Upper lobe of right lung (tissue), 1 donor: Measurements from ENCODE around the gene IGSF21. TPM values are rescaled to one million over a fixed set of nuclear protein-coding genes. Genes with fewer than 3 reads are reported as not detected.

Source experiments
- ATAC-seq: fragments of 200-7000 bp; cut with Tn5 transposase; one replicate; pipeline ENCODE4 v1.9.1; 2020; ENCODE audit warnings: mild to moderate bottlenecking, moderate library complexity
- DNase-seq: peaks from one replicate; pipeline ENCODE4 v3.0.0-alpha.2; 2020
- H3K27ac ChIP-seq: fragments of 200-600 bp; one replicate; pipeline ENCODE4 v1.8.0; 2022
- H3K27me3 ChIP-seq: fragments of 200-600 bp; one replicate; pipeline ENCODE4 v1.8.0; 2022; ENCODE audit warnings: mild to moderate bottlenecking
- H3K36me3 ChIP-seq: fragments of 200-600 bp; one replicate; pipeline ENCODE4 v1.8.0; 2022
- H3K4me1 ChIP-seq: fragments of 200-600 bp; one replicate; pipeline ENCODE4 v1.8.0; 2022
- H3K4me3 ChIP-seq: fragments of 200-600 bp; one replicate; pipeline ENCODE4 v1.8.0; 2022; ENCODE audit warnings: mild to moderate bottlenecking
- H3K9me3 ChIP-seq: fragments of 200-600 bp; one replicate; pipeline ENCODE4 v1.8.0; 2022
- CTCF ChIP-seq: fragments of 200-600 bp; IDR thresholded peaks from one replicate; pipeline ENCODE4 v1.8.0; 2022; ENCODE audit warnings: antibody characterized with exemption
- intact Hi-C: fragments of 100-400 bp; cut with DNase I; formaldehyde crosslinking; loops from one replicate; pipeline ENCODE4 v1.11.0; 2022
- total RNA-seq: library from RNA; stranded (reverse); fragmentation: NEBNext Ultra II Directional; extraction: Animal tissue kit (Norgen Biotek cat#: 25700); gene quantifications from one replicate; pipeline ENCODE4 v1.2.1, GENCODE V29; 2021
- donor health status: DM: no; HTN: yes; CAD: no; lungs with severe emphysema.

Gene IGSF21
- total RNA-seq, 1 donor from 2014 or later = 3.2 TPM

DNA sequence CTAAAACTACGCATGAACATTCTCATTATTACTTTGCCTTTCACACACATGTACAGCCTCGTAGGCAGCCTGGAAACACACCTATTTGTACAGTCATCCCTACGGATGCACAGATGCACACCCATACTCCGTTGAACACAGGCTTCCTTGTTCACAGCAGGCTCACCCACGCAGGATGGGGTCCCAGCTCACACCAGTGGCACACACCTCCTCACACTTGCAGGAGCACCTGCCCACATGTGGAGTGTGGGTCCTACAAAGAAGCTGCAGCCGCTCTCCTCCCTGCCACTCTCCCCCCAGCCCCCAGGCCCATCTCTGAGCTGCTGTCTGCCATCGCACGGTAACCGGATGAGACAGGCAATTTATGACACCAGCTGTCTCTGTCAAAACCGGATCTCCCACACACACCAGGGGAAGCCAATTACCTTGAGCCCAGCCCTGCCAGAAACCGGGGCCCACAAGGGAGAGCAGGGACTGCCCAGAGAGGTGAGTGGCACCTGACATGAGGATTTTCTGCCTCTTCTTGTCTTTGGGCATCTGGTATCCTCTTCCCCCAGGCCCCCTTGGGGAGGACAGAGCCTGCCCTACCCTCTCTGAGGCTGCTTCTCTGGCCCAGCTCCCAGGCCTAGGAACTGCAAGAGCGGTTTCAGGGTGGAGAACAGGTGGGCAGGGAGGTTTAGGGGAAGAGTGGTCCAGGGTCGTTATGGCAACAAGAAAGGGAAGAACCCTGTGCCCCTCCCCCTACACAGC lies 175.4 kb downstream of the IGSF21 start:
- Histone ChIP-seq H3K4me3 (no peak overlapping the region), H3K27me3 (peaks cover 12% of the 10 kb centered on the region), H3K9me3 (no peaks in the 10 kb centered on the region), H3K36me3 (no peaks in the 10 kb centered on the region), H3K27ac (no peak overlapping the region), H3K4me1 (no peaks in the 10 kb centered on the region)
- intact Hi-C loops = no loop called here
- DNase-seq (no peak), ATAC-seq (no peak)
- TF ChIP-seq CTCF = no peak

DNA sequence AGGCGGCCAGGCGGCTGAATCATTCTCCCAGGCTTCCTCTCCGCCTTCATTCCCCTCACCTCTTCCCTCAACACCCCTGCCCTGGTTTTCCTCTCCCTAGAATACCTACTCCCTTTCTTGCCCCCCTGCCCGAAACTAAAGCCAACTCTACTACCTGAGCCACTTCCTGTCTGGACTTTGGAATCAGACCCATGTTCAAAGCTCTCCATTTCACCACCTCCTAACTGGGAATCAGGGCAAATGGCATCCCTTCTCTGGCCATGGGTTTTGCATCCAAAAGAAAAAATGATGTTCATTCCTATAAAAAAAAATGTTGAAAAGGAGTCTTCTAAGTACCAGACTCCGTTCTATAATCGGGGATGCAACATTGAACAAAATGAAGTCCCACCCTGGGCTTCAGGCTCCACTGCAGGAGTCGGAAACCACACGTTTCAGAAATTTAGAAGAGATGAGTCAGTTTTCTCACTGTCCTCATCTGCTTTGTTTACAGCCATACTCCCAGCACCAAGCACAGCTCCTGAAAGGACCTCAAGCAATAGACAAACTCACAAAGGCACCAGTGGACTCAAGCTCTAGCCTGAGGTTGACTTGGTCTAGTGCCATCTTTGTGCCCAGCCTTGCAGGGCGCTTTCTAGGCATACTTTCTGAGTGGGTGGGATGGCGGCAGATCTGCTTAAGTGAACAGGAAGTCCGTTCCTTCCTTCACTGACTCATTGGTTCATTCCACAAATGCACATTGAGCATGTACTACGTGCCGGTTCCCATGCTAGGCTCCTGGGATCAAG lies 176.2 kb downstream of the IGSF21 start:
- intact Hi-C loops = no loop called here

GRCh38 chr1:18284805-18285537 lies 177.4 kb downstream of the IGSF21 start:
- H3K4me1 ChIP-seq = no peaks in the 10 kb centered on the region
- DNase-seq (no peak), ATAC-seq (no peak)
- peaks cover 13% of the 10 kb centered on the region for H3K27me3 ChIP-seq
- H3K9me3 ChIP-seq = no peaks in the 10 kb centered on the region
- no peak for TF ChIP-seq CTCF
- H3K4me3 ChIP-seq = no peak overlapping the region
- no peaks in the 10 kb centered on the region for H3K36me3 ChIP-seq
- intact Hi-C loops = no loop called here
- H3K27ac ChIP-seq = no peak overlapping the region

More for the DNA sequence above, 176.2 kb downstream of the IGSF21 start:
- no peaks in the 10 kb centered on the region for H3K4me1 ChIP-seq
- ATAC-seq (no peak), DNase-seq (no peak)
- no peak for TF ChIP-seq CTCF
- peaks cover 12% of the 10 kb centered on the region for H3K27me3 ChIP-seq
- no peaks in the 10 kb centered on the region for H3K9me3 ChIP-seq
- no peak overlapping the region for H3K4me3 ChIP-seq
- H3K27ac ChIP-seq = no peak overlapping the region
- no peaks in the 10 kb centered on the region for H3K36me3 ChIP-seq

- TF ChIP-seq CTCF = no peak
- no peak overlapping the region for H3K4me3 ChIP-seq
- no peak for DNase-seq
- intact Hi-C loops = no loop called here
- no peak overlapping the region for H3K27ac ChIP-seq
- no peaks in the 10 kb centered on the region for H3K36me3 ChIP-seq
- no peaks in the 10 kb centered on the region for H3K4me1 ChIP-seq
- peaks cover 16% of the 10 kb centered on the region for H3K27me3 ChIP-seq
- ATAC-seq = no peak
- no peaks in the 10 kb centered on the region for H3K9me3 ChIP-seq
Measured at GRCh38 chr1:18285538-18285924, 177.9 kb downstream of the IGSF21 start.

- Histone ChIP-seq H3K4me3 (no peak overlapping the region), H3K36me3 (no peaks in the 10 kb centered on the region), H3K27me3 (peaks cover 30% of the 10 kb centered on the region), H3K4me1 (no peaks in the 10 kb centered on the region), H3K27ac (no peak overlapping the region), H3K9me3 (no peaks in the 10 kb centered on the region)
- intact Hi-C loops = no loop called here
- ATAC-seq (no peak), DNase-seq (no peak)
- no peak for TF ChIP-seq CTCF
Measured at GRCh38 chr1:18288722-18289121, 181.1 kb downstream of the IGSF21 start.
